Measurements from ENCODE around the gene PTPRT. TPM values are rescaled to one million over a fixed set of nuclear protein-coding genes. Genes with fewer than 3 reads are reported as not detected.

The PTPRT gene
- total and polyA plus RNA-seq, 2 experiments from 2014 or later: not detected

DNA sequence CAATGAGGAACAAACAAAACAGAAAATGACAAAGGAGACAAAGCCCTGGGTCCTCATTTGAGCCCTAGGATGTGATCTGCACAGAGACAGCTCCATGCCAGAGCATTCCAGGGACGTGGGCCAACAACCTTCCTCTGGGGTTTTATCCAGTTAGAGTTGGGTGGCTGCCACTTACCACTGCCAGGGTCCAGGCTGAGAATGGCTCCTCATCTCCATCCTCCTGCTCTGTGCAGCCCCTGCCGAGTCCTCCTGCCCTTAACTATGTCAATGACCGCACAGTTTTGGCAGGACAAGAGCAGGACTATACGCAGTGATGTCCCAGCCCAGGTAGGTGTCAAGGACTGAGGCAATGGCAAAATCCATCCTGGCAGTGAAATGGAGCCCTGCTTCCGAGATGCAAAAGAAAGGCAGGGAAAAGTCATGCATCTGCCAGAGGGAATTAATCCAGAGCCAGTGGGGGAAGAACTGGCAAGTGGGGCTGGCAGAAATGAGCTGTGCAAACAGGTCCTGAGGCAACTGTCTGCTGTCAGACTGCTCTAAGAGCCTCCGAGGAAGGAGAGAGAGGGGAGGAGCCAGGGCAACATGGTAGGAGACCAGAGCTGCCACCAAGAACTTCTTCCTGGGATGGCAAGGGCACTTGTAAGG is 449.4 kb downstream of the PTPRT start:
- no peak for TF ChIP-seq EZH2phosphoT487 (IDR thresholded peaks at IDR 0.05; ENCODE audit: unreplicated experiment)
- no peak for TF ChIP-seq JUNB (IDR thresholded peaks at IDR 0.05; ENCODE audit: unreplicated experiment)
- no peak for TF ChIP-seq POLR2AphosphoS5 (IDR thresholded peaks at IDR 0.05; ENCODE audit: low read depth)
- TF ChIP-seq STAT1 (IDR thresholded peaks at IDR 0.05; ENCODE audit: unreplicated experiment): no peak
- TF ChIP-seq CREB1 (CRISPR knock-in tag; IDR thresholded peaks at IDR 0.05; ENCODE audit: low read depth): no peak
- TF ChIP-seq ZNF114 (CRISPR knock-in tag; IDR thresholded peaks at IDR 0.05): no peak
- H3K36me3 ChIP-seq (ENCODE audit: insufficient read depth): no peaks in the 10 kb centered on the region

GRCh38 chr20:42739683-42740082 is 450.0 kb downstream of the PTPRT start:
- peaks cover 3% of the 10 kb centered on the region for H3K27me3 Mint-ChIP-seq (ENCODE audit: insufficient read depth, low read depth, poor library complexity)
- H3K27ac ChIP-seq (ENCODE audit: low read depth): no peak overlapping the region
- DNase-seq (ENCODE audit: low spot score) (no peak), ATAC-seq (no peak)
- no peak overlapping the region for H3K4me3 ChIP-seq
- no peaks in the 10 kb centered on the region for H3K4me1 Mint-ChIP-seq
- H4K20me1 ChIP-seq (replicated peaks; ENCODE audit: insufficient read depth): no peaks in the 10 kb centered on the region
- no peak overlapping the region for H2AFZ ChIP-seq
- no peaks in the 10 kb centered on the region for H3F3A ChIP-seq (replicated peaks; ENCODE audit: low read depth)
- H3K36me3 Mint-ChIP-seq (ENCODE audit: low read depth): peaks cover 40% of the 10 kb centered on the region
- H3K9me2 ChIP-seq (ENCODE audit: insufficient read depth): no peaks in the 10 kb centered on the region
- H3K4me3 Mint-ChIP-seq: no peak overlapping the region
- TF ChIP-seq NANOG (IDR thresholded peaks at IDR 0.05; ENCODE audit: borderline replicate concordance): no peak
- no peaks in the 10 kb centered on the region for H3K79me2 ChIP-seq (replicated peaks; ENCODE audit: insufficient read depth)
- no peaks in the 10 kb centered on the region for H3K27me3 ChIP-seq (ENCODE audit: insufficient read depth)
- no peaks in the 10 kb centered on the region for H3K36me3 ChIP-seq (ENCODE audit: insufficient read depth)
- H3K9me3 Mint-ChIP-seq: peaks cover 99% of the 10 kb centered on the region
- no peak overlapping the region for H3K4me2 ChIP-seq
- H3K27ac Mint-ChIP-seq: no peak overlapping the region
- no peaks in the 10 kb centered on the region for H3K4me1 ChIP-seq (ENCODE audit: insufficient read depth)

More for the DNA sequence above, 449.4 kb downstream of the PTPRT start:
- Histone ChIP-seq H3K79me2 (replicated peaks; ENCODE audit: insufficient read depth) (no peaks in the 10 kb centered on the region), H3F3A (replicated peaks; ENCODE audit: low read depth) (no peaks in the 10 kb centered on the region), H3K27ac (ENCODE audit: low read depth) (no peak overlapping the region), H3K27me3 (ENCODE audit: insufficient read depth) (no peaks in the 10 kb centered on the region), H4K20me1 (replicated peaks; ENCODE audit: insufficient read depth) (no peaks in the 10 kb centered on the region), H2AFZ (no peak overlapping the region), H3K4me1 (ENCODE audit: insufficient read depth) (no peaks in the 10 kb centered on the region), H3K4me2 (no peak overlapping the region), H3K9me2 (ENCODE audit: insufficient read depth) (no peaks in the 10 kb centered on the region), H3K4me3 (no peak overlapping the region)
- Mint-ChIP-seq H3K27me3 (ENCODE audit: insufficient read depth, low read depth, poor library complexity) (peaks cover 2% of the 10 kb centered on the region), H3K9me3 (peaks cover 100% of the 10 kb centered on the region), H3K36me3 (ENCODE audit: low read depth) (peaks cover 35% of the 10 kb centered on the region), H3K27ac (no peak overlapping the region), H3K4me1 (no peaks in the 10 kb centered on the region), H3K4me3 (no peak overlapping the region)
- DNase-seq (ENCODE audit: low spot score) (no peak), ATAC-seq (no peak)

DNA sequence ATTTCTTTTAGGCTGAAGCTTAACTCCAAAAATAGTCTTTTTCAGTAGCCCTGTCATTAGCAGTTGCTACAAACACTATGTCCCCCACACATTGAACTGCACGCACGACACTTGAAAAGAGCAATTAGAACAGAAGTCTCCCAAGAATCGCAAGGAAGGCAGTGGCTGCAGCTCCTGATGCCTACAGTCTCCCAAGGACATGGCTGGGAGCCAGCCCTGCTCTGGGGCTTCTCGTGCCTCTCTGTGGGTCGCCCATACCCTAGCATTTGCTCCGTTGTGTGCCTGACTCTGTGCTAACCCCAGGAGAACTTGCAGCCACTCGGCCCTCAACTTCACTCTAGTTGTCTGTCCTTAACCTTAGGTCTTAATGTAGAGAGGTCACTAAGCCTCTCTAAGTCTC is 454.2 kb downstream of the PTPRT start:
- Histone ChIP-seq H4K20me1 (replicated peaks; ENCODE audit: insufficient read depth) (no peaks in the 10 kb centered on the region), H3K4me1 (ENCODE audit: insufficient read depth) (no peaks in the 10 kb centered on the region), H3K9me2 (ENCODE audit: insufficient read depth) (no peaks in the 10 kb centered on the region), H3K27me3 (ENCODE audit: insufficient read depth) (no peaks in the 10 kb centered on the region), H3K4me3 (no peak overlapping the region), H2AFZ (no peak overlapping the region), H3K79me2 (replicated peaks; ENCODE audit: insufficient read depth) (no peaks in the 10 kb centered on the region), H3K36me3 (ENCODE audit: insufficient read depth) (peaks cover 3% of the 10 kb centered on the region; the same call in 1 of the 2 replicates), H3K27ac (ENCODE audit: low read depth) (no peak overlapping the region), H3K4me2 (no peak overlapping the region), H3F3A (replicated peaks; ENCODE audit: low read depth) (no peaks in the 10 kb centered on the region)
- Mint-ChIP-seq H3K9me3 (peaks cover 99% of the 10 kb centered on the region), H3K27ac (no peak overlapping the region), H3K36me3 (ENCODE audit: low read depth) (peaks cover 51% of the 10 kb centered on the region), H3K4me1 (no peaks in the 10 kb centered on the region), H3K27me3 (ENCODE audit: insufficient read depth, low read depth, poor library complexity) (peaks cover 4% of the 10 kb centered on the region), H3K4me3 (no peak overlapping the region)
- DNase-seq (ENCODE audit: low spot score) (no peak), ATAC-seq (no peak)
- TF ChIP-seq ZNF331 (CRISPR knock-in tag; IDR thresholded peaks at IDR 0.05; ENCODE audit: low read depth): no peak
- no peak for TF ChIP-seq STAT1 (IDR thresholded peaks at IDR 0.05; ENCODE audit: unreplicated experiment)
- TF ChIP-seq EZH2 (IDR thresholded peaks at IDR 0.05; ENCODE audit: low read depth, unreplicated experiment): no peak
- TF ChIP-seq EZH2phosphoT487 (IDR thresholded peaks at IDR 0.05; ENCODE audit: unreplicated experiment): no peak
- no peak for TF ChIP-seq ZNF462 (CRISPR knock-in tag; IDR thresholded peaks at IDR 0.05)
- no peak for TF ChIP-seq ZNF114 (CRISPR knock-in tag; IDR thresholded peaks at IDR 0.05)
